Mucosa of stomach (tissue), 1 donor: ENCODE measurements around the gene LDHAL6B.

Source experiments
- H3K27me3 ChIP-seq: one replicate; pipeline ENCODE4 v1.7.0; 2013; ENCODE audit warnings: mild to moderate bottlenecking, low read length; ENCODE audit not compliant: control insufficient read depth, insufficient read depth
- H3K36me3 ChIP-seq: one replicate; pipeline ENCODE4 v1.7.0; 2013; ENCODE audit warnings: low read length; ENCODE audit not compliant: control insufficient read depth, insufficient read depth
- H3K4me1 ChIP-seq: one replicate; pipeline ENCODE4 v1.7.0; 2013; ENCODE audit warnings: mild to moderate bottlenecking, low read length; ENCODE audit not compliant: control insufficient read depth, insufficient read depth
- H3K4me3 ChIP-seq: one replicate; pipeline ENCODE4 v1.7.0; 2013; ENCODE audit warnings: low read length
- H3K9ac ChIP-seq: one replicate; pipeline ENCODE4 v1.7.0; 2013; ENCODE audit warnings: mild to moderate bottlenecking, low read length, moderate library complexity
- H3K9me3 ChIP-seq: one replicate; pipeline ENCODE4 v1.7.0; 2013; ENCODE audit warnings: mild to moderate bottlenecking, low read length, moderate library complexity; ENCODE audit not compliant: control insufficient read depth
- donor health status: Pancreatic carcinoma.

Gene LDHAL6B

DNA sequence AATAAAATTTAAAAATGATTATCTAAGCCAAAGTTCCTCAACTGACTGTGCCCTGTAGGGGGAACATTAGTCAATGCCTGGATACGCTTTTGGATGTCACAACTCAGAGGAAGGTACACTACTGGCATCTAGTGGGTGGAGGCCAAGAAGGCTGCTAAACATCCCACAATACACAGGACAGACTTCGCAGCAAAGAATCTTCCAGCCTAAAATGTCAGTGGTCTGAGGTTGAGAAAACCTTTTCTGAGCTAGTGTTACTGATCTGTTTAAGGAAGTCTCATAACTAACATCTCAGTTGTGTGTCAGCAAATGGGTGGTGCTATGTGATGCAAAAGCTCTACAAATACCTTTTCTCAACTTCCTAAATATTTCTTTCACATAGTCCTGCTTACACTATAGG is 20.9 kb upstream of the LDHAL6B start:
- Histone ChIP-seq H3K27me3 (no peaks in the 10 kb centered on the region), H3K36me3 (no peaks in the 10 kb centered on the region), H3K4me1 (no peaks in the 10 kb centered on the region), H3K4me3 (no peak overlapping the region), H3K9ac (no peak overlapping the region), H3K9me3 (no peaks in the 10 kb centered on the region)

- no peaks in the 10 kb centered on the region for H3K36me3 ChIP-seq
- H3K4me3 ChIP-seq = no peak overlapping the region
- H3K9ac ChIP-seq = no peak overlapping the region
- H3K4me1 ChIP-seq = no peaks in the 10 kb centered on the region
- H3K9me3 ChIP-seq = no peaks in the 10 kb centered on the region
- H3K27me3 ChIP-seq = no peaks in the 10 kb centered on the region
Observed at GRCh38 chr15:59186501-59186900, 20.1 kb upstream of the LDHAL6B start.

DNA sequence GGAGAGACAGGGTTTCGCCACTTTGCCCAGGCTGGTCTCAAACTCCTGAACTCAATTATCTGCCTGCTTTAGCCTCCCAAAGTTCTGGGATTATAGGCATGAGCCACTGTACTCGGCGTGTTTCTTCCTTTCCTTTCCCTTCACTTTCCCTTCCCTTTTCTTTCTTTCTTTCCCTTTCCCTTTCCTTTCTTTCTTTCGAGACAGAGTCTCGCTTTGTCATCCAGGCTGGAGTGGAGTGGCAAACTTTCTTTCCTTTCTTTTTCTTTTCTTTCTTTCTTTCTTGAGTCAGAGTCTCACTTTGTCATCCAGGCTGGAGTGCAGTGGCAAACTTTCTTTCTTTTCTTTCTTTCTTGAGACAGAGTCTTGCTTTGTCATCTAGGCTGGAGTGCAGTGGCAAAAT is 17.4 kb upstream of the LDHAL6B start:
- Histone ChIP-seq H3K4me3 (no peak overlapping the region), H3K36me3 (no peaks in the 10 kb centered on the region), H3K4me1 (no peaks in the 10 kb centered on the region), H3K27me3 (no peaks in the 10 kb centered on the region), H3K9ac (no peak overlapping the region), H3K9me3 (no peaks in the 10 kb centered on the region)

DNA sequence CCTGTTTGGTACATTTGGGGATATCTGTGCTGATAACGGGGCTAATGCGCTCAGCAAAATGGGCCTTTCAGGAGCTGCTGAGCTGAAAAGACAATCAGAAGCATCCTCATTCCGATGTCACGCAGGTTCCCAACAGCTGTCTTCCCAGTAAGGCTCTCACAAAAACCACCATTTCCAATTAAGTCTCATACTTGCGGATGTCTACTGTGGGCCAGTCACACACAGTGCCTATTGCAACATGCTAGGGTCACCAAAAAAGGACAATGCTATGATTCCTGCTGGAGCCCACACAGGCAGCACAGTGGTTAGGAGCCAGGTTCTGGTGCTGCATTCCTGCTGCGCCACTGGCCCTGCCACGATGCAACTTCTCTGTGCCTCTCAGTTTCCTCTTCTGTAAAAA is 16.4 kb upstream of the LDHAL6B start:
- H3K4me3 ChIP-seq = no peak overlapping the region
- H3K9me3 ChIP-seq = no peaks in the 10 kb centered on the region
- H3K27me3 ChIP-seq = no peaks in the 10 kb centered on the region
- no peaks in the 10 kb centered on the region for H3K4me1 ChIP-seq
- no peaks in the 10 kb centered on the region for H3K36me3 ChIP-seq
- no peak overlapping the region for H3K9ac ChIP-seq

GRCh38 chr15:59191855-59192237 is 14.8 kb upstream of the LDHAL6B start:
- Histone ChIP-seq H3K27me3 (no peaks in the 10 kb centered on the region), H3K4me1 (no peaks in the 10 kb centered on the region), H3K36me3 (no peaks in the 10 kb centered on the region), H3K9ac (no peak overlapping the region), H3K4me3 (no peak overlapping the region), H3K9me3 (no peaks in the 10 kb centered on the region)

- Histone ChIP-seq H3K36me3 (peaks cover 5% of the 10 kb centered on the region), H3K4me1 (no peaks in the 10 kb centered on the region), H3K9me3 (no peaks in the 10 kb centered on the region), H3K9ac (no peak overlapping the region), H3K27me3 (no peaks in the 10 kb centered on the region), H3K4me3 (no peak overlapping the region)
Observed at GRCh38 chr15:59194639-59195325, 11.9 kb upstream of the LDHAL6B start.

- Histone ChIP-seq H3K36me3 (peaks cover 5% of the 10 kb centered on the region), H3K4me3 (no peak overlapping the region), H3K9me3 (no peaks in the 10 kb centered on the region), H3K27me3 (no peaks in the 10 kb centered on the region), H3K9ac (no peak overlapping the region), H3K4me1 (no peaks in the 10 kb centered on the region)
Observed at GRCh38 chr15:59196416-59196815, 10.2 kb upstream of the LDHAL6B start.

DNA sequence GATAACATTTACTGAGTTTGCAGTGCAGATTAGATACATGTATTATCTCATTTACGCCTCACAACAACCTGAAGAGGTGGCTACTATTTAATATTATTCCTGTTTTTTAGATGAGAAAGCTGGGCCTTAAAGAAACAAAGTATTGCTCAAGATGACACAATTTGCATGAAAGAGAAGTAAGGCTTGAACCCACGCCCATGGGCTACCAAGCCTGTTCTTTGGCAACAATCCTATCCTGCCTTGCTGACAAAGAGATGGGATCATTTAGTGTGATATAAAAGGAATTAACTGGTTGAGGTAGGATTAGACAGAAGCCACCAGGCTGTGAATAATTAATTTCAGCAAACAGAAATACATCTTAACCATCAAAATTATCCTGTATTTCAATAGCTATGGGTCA is 9.2 kb upstream of the LDHAL6B start:
- Histone ChIP-seq H3K4me3 (no peak overlapping the region), H3K36me3 (peaks cover 5% of the 10 kb centered on the region)

GRCh38 chr15:59199626-59200465 is 6.8 kb upstream of the LDHAL6B start:
- H3K4me1 ChIP-seq = no peaks in the 10 kb centered on the region
- H3K4me3 ChIP-seq = no peak overlapping the region
- no peaks in the 10 kb centered on the region for H3K9me3 ChIP-seq
- no peaks in the 10 kb centered on the region for H3K27me3 ChIP-seq
- no peak overlapping the region for H3K9ac ChIP-seq
- peaks cover 8% of the 10 kb centered on the region for H3K36me3 ChIP-seq

More for the DNA sequence above, 9.2 kb upstream of the LDHAL6B start:
- H3K9ac ChIP-seq = no peak overlapping the region
- H3K27me3 ChIP-seq = no peaks in the 10 kb centered on the region
- H3K4me1 ChIP-seq = no peaks in the 10 kb centered on the region
- H3K9me3 ChIP-seq = no peaks in the 10 kb centered on the region

- Histone ChIP-seq H3K9ac (no peak overlapping the region), H3K27me3 (no peaks in the 10 kb centered on the region), H3K36me3 (peaks cover 8% of the 10 kb centered on the region), H3K4me3 (no peak overlapping the region), H3K9me3 (no peaks in the 10 kb centered on the region), H3K4me1 (no peaks in the 10 kb centered on the region)
Observed at GRCh38 chr15:59200560-59200959, 6.1 kb upstream of the LDHAL6B start.

DNA sequence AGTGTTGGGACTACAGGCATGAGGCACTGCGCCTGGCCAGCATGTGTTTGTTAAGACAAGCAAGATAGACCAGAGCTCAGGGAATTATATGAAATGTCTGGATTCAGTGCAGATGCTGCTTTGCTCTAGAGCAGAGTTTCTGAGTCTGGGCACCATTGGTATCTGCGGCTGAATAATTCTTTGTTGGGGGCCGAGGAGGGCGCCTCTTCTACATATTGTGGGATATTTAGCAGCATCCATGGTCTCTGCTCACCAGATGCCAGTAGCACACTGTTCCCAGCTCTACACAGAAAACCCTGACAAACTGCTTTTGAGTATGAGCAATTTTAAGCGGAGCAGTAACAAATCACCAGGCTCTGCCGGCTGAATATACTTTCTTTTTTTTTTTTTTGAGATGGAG is 3.6 kb upstream of the LDHAL6B start:
- Histone ChIP-seq H3K4me3 (no peak overlapping the region), H3K27me3 (no peaks in the 10 kb centered on the region), H3K9ac (no peak overlapping the region), H3K36me3 (peaks cover 6% of the 10 kb centered on the region), H3K9me3 (no peaks in the 10 kb centered on the region), H3K4me1 (no peaks in the 10 kb centered on the region)

GRCh38 chr15:59203657-59204056 is 3.0 kb upstream of the LDHAL6B start:
- H3K4me3 ChIP-seq = no peak overlapping the region
- H3K36me3 ChIP-seq = peaks cover 4% of the 10 kb centered on the region
- no peaks in the 10 kb centered on the region for H3K4me1 ChIP-seq
- H3K9me3 ChIP-seq = no peaks in the 10 kb centered on the region
- no peak overlapping the region for H3K9ac ChIP-seq
- no peaks in the 10 kb centered on the region for H3K27me3 ChIP-seq
